HuH-7.5 (cell line): ENCODE measurements around the gene KRTAP24-1.

Experiments used
- DNase-seq: peaks from one replicate; pipeline ENCODE4 v3.0.0; 2011; ENCODE audit warnings: low spot score

KRTAP24-1 gene

GRCh38 chr21:30234050-30234449 is 48.7 kb downstream of the KRTAP24-1 start:
- no peak for DNase-seq

GRCh38 chr21:30233228-30234020 is 49.3 kb downstream of the KRTAP24-1 start:
- no peak for DNase-seq

DNA sequence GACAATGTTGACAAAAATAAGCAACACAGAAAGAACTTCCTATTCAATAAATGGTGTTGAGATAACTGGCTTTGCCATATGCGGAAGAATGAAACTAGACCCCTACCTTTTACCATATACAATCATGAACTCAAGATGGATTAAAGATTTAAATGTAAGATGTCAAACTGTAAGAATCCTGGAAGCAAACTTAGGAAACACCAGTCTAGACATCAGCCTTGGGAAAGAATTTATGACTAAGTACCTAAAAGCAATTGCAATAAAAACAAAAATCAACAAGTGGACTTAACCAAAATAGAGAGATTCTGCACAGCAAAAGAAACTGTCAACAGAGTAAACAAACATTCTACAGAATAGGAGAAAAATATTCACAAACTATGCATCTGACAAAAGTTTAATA is 50.7 kb downstream of the KRTAP24-1 start:
- DNase-seq: no peak
